HG03060 (cell line): Measurements from ENCODE around the gene DGKZ.

ENCODE experiments used
- ATAC-seq: cut with Tn5 transposase; IDR thresholded peaks from one replicate; pipeline ENCODE4 v1.9.1; 2021; ENCODE audit warnings: low read depth, moderate number of reproducible peaks; ENCODE audit not compliant: unreplicated experiment

The DGKZ gene

DNA sequence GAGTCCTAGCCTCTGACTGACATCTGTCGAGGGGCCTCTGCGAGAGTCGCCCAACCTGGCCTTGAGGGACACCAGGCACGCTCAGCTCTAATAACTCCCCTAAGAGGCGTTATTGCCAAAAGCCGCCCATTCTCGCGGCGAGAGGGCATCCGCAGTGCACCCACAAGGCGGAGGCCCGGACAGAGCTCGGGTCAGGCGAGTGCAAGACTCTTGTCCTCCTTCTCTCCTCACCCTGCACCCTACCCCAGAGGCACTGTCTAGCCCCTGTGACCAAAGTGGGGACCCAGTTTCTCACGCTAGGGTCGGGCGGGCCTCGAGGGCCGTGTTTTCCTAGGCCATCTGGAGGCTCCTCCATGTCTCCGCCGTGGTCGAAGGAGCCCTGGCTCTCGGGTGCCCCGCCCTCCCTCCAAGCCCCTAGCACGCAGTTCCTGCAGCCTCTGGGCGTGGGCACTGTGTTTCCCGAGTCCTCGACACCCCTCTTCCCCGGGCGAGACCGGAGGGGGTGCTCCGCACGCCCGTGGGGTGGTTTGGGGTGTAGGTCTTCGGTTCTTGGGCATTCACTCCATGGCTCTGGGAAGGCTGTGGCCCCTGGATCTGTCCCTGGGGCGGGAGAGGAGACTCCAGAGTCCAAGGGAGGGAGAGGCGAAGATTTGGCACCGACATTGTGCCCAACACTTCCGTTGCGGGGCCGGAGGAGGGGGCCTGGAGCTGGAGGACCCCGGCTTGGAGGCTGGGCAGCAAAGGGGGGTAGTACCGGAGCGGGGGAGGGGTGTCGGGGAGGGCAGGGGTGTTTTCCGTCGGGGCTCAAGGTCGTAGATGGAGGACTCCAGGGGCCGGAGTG is 43.3 kb downstream of the DGKZ start:
- no peak for ATAC-seq

DNA sequence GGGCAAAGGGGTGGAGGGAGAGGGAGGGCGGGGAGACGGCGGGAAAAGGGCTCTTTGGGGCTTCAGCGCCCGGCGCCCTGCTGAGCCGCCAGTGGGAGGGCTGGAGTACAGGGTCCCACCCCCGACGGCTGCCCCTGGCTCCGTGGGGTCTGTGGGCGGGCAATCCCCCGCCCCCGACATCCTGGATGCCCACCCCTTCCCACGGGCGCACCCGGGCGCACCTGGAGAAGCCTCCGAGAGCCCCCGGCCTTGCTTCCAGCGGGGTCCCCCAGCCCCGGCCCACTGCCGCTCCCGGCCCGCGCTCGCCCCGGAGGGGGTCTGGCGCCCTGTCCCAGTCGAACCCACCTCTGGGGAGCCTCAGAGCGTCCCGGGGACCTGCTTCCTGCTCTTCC is 43.9 kb downstream of the DGKZ start:
- ATAC-seq: no peak

GRCh38 chr11:46391578-46392420 is 44.5 kb downstream of the DGKZ start, which contains the start of gene CHRM4:
Gene CHRM4 (minus strand): TSS chr11:46391776. CDS start chr11:46386557, 5,219 bp downstream.
- no peak for ATAC-seq

DNA sequence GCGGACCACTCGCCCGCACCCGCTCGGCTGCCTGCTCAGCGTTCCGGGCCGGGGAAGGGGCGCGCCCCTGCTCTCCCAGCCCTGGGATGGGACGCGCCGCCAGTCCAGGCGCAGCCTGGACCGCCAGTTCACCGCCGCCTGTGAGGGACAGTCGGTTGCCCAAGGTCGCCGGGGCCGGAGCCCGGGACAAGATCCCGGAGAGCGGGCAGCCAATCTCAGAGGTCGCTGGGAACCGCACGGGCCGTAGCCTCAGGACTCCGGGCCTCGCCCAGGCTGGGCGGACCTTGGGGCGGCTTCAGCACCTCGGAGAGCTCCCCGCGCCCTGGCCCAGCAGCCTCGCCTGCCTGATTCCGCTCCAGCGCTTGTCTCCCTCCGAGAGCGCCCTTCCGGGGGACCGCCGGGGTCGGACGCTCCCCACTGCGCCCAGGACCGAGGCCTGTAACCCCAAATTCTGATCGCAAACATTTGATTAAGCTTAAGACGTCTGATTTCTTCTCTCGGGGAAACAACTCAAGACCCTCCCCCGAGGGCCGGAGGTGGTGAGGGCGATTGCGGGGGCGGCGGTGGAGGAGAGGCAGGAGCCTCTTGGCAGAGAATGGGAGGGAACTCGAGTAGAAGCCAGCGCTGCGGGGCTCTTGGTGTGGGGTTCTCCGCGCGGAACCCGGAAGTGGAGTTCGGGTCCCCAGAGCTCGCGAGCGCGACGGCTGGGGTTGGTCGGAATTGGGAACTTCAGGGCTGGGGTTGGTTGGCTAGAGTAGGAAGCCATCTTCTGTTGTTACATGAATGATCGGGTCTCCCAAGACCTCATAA is 45.4 kb downstream of the DGKZ start:
- ATAC-seq: no peak

DNA sequence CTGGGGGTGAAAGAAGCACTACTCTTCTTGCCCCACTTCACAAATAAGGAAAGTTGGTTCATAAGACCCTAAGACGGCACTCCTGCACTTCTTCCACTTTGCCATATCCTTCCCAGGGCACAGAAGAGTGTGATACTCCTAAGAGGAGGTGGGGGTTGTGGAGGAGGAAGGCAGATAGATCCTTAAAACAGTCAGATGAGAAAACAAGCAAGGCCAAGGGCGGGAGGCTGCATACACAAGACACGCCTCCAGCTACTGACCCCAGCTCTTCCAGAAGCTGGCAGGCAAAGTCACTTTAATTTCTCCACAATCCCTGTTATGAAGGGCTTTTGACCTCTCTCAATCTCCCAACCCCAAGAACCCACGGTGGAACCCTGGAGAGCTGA is 46.0 kb downstream of the DGKZ start:
- no peak for ATAC-seq

- no peak for ATAC-seq
These were observed 46.5 kb downstream of the DGKZ start for GRCh38 chr11:46393759-46394158.

- no peak for ATAC-seq
These were observed 50.3 kb downstream of the DGKZ start for GRCh38 chr11:46397526-46397925.

- no peak for ATAC-seq
These were observed 56.0 kb downstream of the DGKZ start for GRCh38 chr11:46402957-46403902.

DNA sequence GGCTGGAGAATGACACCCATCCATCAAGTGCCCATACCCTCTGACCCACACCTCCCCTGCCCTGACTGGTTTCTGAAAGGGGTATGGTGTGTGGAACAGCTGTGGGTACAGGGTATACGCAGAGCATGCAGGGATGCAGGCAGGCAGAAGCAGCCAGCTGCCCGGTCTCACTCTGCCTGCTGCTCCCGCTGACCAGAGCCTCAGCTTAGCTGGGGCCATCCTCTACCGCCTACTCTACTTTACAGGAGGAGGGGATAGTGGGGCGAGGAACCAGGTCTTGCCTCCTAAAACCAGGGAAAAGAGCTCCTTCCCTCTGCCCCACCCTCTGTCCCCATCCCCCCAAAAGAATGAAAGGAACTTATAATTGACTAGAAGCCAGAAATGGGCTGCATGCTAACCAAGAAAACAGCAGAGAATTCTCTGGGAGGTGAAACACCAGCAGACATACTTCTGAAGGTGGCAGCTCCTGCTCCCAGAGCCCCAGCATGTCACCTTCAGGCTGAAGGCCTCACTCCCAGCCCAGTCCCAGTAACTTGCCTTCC is 57.3 kb downstream of the DGKZ start:
- no peak for ATAC-seq

DNA sequence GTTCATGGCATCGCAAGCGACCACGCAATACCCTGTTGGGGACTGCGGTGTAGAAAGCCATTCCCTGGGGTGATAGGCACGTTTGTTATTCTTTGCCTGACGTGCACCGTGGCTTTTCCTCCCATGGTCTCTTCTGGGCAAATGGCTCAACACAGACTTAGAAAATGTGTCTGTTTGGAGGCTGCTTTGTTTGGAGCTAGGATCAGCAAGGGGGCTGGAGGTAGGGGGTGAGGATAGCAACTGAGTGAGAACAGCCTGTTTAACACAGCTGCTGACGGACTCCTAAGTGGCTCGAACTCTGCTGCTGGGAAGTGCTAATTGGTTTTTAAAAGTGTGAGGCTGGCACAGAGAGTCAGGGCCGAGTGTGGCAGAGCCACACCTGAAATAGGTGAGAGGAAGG is 60.4 kb downstream of the DGKZ start:
- ATAC-seq: no peak

- ATAC-seq: no peak
These were observed 61.2 kb downstream of the DGKZ start for GRCh38 chr11:46408407-46408986.

DNA sequence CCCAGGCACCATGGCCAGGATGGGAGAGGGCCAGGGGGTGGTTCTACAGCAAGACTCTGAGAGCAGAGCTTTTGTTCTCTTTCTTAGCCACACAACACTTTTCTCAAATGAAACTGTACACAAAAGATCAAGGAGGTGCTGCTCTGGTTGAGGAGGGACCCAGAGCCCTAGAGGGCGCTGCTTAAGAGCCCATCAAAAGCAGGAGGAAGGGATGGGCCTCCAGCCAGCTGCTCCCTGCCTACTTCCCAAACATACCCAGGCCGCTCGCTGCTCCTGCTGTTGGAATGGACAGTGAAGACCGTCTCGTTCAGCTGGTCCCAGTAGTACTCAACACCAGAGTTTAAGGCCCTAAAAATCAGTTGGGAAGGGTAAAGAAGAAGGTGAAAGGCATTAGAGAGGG is 62.8 kb downstream of the DGKZ start:
- no peak for ATAC-seq

DNA sequence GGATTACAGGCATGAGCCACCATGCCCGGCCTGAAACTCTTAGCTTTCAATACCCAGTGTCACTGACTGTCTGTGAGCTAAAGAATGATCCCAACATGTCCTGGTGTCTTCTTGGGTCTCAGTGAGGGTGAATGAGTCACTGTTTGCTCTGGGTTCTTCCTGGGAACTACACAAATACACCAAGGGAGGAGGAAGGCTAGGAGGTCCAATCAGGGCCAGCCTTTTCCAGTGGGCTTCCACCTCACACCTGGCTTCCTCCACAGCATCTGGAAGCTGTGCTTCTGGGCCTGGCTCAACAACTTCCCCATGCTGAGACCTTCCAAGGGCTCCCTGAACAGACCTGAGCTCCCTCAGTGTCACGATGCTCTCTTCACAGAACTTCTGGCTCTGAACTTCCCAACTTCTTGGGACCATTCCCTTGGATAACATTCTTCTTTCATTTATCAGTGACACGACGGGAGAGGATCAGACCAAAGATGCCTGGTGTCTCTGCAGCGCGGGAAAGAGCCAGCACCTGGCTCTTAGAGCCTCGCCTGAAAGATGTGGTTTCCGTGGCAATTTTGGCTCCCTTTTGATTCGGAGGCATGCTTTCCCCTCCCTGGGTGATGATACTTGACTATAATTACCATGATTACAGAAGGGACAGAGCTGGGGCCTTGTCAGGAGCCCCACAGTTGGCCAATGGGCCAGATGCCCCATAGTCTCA is 66.7 kb downstream of the DGKZ start:
- ATAC-seq: no peak

DNA sequence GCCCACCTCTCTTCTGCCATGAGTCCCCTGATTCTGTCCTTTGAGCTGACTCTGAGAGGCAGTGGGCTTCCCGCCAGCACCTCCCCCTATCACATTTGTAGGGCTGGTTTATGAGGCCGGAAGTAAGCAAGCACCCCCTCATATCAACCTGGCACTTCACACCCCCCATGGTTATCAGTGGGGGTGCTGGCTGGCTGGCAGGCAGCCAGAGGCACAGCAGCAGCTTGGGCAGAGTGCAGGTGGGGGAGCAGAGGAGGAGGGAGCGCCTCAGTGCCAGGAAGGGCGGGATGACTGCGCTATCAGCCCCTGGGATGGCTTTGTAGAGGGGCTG is 67.2 kb downstream of the DGKZ start:
- ATAC-seq: no peak

DNA sequence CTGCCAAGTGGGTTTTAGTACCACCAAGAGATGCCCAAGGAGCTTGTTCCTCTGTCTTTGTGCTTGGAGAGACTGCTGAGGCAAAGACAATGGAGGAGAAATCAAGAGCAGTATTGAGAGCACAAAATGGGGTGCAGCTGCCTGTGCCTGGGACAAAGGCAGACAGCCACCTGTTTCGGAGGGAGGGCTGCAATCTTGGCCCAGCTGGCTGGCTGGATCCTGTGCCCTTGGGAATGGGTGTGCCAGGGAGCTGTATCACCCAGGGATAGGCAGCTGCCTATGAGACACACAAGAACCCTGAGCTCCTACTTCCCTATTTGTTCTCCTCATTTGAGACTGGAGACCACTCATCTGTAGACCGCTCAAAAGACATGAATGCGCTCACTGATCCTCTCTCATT is 67.6 kb downstream of the DGKZ start:
- no peak for ATAC-seq

GRCh38 chr11:46417711-46418110 is 70.4 kb downstream of the DGKZ start:
- no peak for ATAC-seq

GRCh38 chr11:46418751-46419150 is 71.5 kb downstream of the DGKZ start:
- ATAC-seq: no peak

DNA sequence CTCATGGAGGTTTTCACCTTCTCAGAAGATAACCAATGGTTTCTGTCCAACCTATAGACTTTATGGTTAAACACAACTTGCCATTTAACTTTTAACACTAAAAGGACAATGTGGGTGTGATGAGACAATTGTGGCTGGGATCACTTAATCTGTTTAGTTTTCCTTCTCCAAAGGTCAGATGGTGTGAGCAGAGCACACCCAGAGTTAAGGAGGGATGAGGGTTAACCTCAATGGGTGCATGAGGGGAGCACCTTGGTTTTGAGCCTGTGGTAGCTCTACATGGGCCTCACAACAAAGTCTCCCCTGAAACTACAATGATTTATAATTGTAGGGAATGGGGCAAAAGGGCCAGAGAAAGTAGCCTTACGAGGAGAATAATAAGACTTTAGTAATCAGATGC is 73.2 kb downstream of the DGKZ start:
- ATAC-seq: no peak
